Subcutaneous adipose tissue (tissue), 4 donors: ENCODE measurements around the gene ITIH5. TPM values are rescaled to one million over a fixed set of nuclear protein-coding genes. Genes with fewer than 3 reads are reported as not detected.

Experiments
- total RNA-seq, 4 donors: library from RNA; depleted of rRNA; stranded (reverse); fragments of >200 nt; gene quantifications; one replicate each; pipeline ENCODE4 v1.1.0, GENCODE V29; 2016
- TF ChIP-seq, protein P1 (sequence below): fragments of 450-650 bp; IDR thresholded peaks from one replicate; pipeline ENCODE4 v1.5.1; 2016; ENCODE audit warnings: low read depth, mild to moderate bottlenecking, control low read depth, antibody characterized with exemption, moderate library complexity

The ITIH5 gene
- total RNA-seq, 4 donors from 2014 or later, result 149 to 377 (median 239) TPM

- TF ChIP-seq, protein P1, sequence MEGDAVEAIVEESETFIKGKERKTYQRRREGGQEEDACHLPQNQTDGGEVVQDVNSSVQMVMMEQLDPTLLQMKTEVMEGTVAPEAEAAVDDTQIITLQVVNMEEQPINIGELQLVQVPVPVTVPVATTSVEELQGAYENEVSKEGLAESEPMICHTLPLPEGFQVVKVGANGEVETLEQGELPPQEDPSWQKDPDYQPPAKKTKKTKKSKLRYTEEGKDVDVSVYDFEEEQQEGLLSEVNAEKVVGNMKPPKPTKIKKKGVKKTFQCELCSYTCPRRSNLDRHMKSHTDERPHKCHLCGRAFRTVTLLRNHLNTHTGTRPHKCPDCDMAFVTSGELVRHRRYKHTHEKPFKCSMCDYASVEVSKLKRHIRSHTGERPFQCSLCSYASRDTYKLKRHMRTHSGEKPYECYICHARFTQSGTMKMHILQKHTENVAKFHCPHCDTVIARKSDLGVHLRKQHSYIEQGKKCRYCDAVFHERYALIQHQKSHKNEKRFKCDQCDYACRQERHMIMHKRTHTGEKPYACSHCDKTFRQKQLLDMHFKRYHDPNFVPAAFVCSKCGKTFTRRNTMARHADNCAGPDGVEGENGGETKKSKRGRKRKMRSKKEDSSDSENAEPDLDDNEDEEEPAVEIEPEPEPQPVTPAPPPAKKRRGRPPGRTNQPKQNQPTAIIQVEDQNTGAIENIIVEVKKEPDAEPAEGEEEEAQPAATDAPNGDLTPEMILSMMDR, result no peak
Observed at GRCh38 chr10:7667262-7668141, 736 bp upstream of the ITIH5 start.

GRCh38 chr10:7665767-7666166 is 999 bp downstream of the ITIH5 start:
- TF ChIP-seq, protein P1, result no peak

GRCh38 chr10:7664707-7665106 is 2.1 kb downstream of the ITIH5 start:
- TF ChIP-seq, protein P1, result no peak

GRCh38 chr10:7662522-7662921 is 4.2 kb downstream of the ITIH5 start:
- TF ChIP-seq, protein P1, result no peak

DNA sequence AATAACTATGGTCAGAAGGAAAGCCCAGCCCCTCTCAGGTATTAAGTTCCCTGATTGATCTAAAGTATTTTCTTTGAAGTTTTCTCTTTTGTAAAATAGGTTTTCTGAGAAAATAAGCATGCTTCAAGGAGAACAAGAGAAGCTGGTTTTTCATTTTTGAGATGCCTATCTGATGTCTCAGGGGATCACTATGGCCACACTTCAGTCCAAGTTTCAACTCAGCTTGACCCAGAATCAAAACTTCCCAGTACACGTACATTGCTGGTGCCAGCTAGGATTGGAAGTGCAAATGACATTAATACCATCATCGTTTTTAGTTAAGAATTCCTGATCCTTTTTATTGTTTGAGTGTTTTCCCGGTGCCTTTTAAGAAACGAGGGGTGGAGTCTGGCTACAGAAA is 7.2 kb downstream of the ITIH5 start:
- TF ChIP-seq, protein P1, result no peak

DNA sequence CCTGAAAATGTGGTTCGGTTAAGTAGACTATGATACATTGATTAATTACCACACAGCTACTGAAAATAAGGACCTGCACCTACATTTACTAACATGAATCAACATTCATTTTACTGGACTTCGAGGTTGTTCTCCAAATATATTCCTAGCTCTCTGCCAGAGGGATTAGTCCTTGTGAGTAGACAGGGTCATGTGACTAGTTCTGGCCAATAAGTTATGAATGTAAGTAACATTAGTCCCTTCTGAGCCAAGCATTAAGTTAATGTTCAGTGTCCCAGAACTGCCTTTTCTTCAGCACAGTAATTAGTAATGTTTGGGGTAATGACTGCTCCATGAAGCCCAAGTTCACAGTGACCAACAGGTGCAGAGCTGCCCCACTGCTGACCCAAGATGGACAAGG is 9.2 kb downstream of the ITIH5 start:
- TF ChIP-seq, protein P1, result no peak

- TF ChIP-seq, protein P1, result no peak
Observed at GRCh38 chr10:7651853-7652470, 14.8 kb downstream of the ITIH5 start.
